Activated CD4-positive, CD25-positive, alpha-beta regulatory T cell (primary cell): ENCODE data around the gene DPT.

Source experiments
- DNase-seq, 4 experiments: peaks; one replicate each; lab custom pipeline; 2025; lab: John Stamatoyannopoulos, UW

DPT gene

DNA sequence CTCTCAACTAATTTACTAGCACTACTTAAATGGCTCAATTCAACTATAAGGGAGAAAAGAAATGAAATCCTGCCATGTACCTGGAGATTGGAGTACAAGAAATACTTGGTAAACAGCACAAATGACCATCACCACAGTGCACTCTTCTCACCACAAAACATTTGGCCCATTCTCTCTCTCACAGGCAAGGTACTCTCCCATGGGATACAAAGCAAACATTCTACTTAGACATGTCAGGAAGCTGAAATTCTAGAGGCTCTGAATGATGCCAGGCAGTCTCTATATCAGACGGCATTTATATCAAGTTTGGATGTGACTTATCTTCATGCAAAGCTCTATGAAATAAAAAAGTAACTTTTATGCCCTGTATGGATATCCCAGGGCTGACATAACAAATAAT is 72.5 kb downstream of the DPT start:
- DNase-seq: no peak

DNA sequence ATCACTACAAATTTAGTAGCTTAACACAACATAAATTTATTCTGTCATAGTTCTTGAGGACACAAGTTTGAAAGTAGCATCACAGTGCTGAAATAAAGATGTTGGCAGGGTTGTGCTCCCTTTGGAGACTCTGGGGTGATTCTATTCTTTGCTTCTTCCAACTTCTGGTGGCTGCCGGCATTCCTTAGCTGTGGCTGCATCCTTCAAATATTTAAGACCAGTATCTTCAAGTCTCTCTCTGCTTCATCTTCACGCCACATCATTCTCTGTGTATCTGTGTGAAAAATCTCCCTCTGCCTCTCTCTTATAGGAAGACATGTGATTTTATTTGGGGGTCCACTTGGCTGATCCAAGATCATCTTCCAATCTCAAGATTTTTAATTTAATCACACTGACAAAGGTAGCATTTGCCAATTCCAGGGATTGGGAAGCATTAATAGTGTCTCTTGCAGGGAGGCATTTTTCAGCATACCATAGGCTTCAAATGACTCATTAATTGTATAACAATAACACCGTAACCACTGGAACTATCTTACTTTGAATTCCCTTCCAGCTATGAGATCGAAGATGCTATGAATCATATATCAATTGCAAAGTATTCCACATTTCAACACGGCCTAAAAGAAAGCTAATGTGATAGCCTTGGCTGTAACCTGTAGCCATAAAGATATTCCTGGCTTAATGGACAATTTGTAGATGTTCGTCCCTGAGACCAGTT is 74.6 kb downstream of the DPT start:
- DNase-seq: no peak

DNA sequence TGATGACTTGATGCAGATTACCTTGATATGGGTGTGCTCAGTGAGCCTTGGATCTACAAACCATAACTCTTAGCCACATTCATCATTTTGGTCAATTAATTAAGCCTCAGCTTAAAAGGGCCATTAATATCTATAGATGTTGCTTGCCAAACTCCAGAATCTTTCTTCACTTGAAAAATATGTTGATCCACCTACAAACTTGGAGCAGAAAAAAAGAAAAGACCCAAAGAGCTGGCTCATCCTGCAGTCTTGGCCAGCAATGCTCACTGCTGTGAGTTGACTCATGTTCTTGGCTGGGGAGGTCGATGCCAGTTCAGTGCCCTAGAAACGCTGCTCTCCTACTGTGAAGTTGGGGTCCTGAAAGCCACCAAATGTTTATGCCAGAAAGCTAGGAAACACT is 75.4 kb downstream of the DPT start:
- DNase-seq: no peak

DNA sequence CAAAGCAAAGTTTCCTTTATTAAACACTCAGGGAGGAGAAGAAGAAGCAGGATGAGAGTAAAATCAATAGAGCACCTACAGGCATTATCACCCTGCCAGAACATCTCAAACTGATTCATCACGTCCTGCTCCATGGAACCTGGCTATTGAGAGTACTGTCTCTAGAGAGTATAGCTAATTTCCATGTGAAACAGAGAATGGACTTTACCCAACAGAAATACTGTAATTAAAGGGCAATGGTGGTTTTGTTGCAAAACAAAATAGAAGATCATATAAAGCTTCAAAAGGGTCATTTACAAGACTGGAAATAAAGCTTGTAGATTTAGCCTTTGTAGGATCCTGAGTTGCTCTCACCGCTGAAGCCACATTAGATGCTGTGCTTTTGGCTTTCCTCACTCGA is 83.3 kb downstream of the DPT start:
- no peak for DNase-seq
